GM19463 (cell line): Measurements from ENCODE around the gene LRRC74B.
"Not testable (repeated sequence)": the region's sequence is repeated elsewhere in the genome, so short reads cannot be mapped to it uniquely, and the experiment has no call there.

Experiments used
- ATAC-seq: cut with Tn5 transposase; IDR thresholded peaks from one replicate; pipeline ENCODE4 v1.9.1; 2021; ENCODE audit warnings: mild to moderate bottlenecking, moderate library complexity; ENCODE audit not compliant: unreplicated experiment

LRRC74B gene

GRCh38 chr22:21030621-21031544 is 14.9 kb upstream of the LRRC74B start:
- ATAC-seq = no peak

GRCh38 chr22:21031545-21032036 is 14.2 kb upstream of the LRRC74B start:
- no peak for ATAC-seq

- ATAC-seq = no peak
Measured at GRCh38 chr22:21032037-21032867, 13.5 kb upstream of the LRRC74B start, which contains the start of gene SLC7A4. TSS of gene SLC7A4 (minus strand) at chr22:21032561. CDS start at chr22:21031812, 749 bp downstream.

GRCh38 chr22:21032868-21033688 is 12.7 kb upstream of the LRRC74B start:
- no peak for ATAC-seq

- ATAC-seq = no peak
Measured at GRCh38 chr22:21033895-21034294, 11.9 kb upstream of the LRRC74B start.

- no peak for ATAC-seq
Measured at GRCh38 chr22:21034989-21035388, 10.8 kb upstream of the LRRC74B start.

GRCh38 chr22:21038405-21038804 is 7.3 kb upstream of the LRRC74B start:
- ATAC-seq = no peak

GRCh38 chr22:21039158-21039557 is 6.6 kb upstream of the LRRC74B start:
- ATAC-seq = not testable (repeated sequence)

GRCh38 chr22:21041937-21042336 is 3.8 kb upstream of the LRRC74B start:
- no peak for ATAC-seq

- ATAC-seq = no peak
Measured at GRCh38 chr22:21042978-21043859, 2.5 kb upstream of the LRRC74B start.

GRCh38 chr22:21043860-21044535 is 1.7 kb upstream of the LRRC74B start:
- no peak for ATAC-seq

- no peak for ATAC-seq
Measured at GRCh38 chr22:21044931-21045584, 688 bp upstream of the LRRC74B start.

GRCh38 chr22:21047035-21047661 is 1.4 kb downstream of the LRRC74B start:
- no peak for ATAC-seq

- ATAC-seq = no peak
Measured at GRCh38 chr22:21047730-21048129, 2.0 kb downstream of the LRRC74B start.

GRCh38 chr22:21048448-21048847 is 2.7 kb downstream of the LRRC74B start:
- not testable (repeated sequence) for ATAC-seq

GRCh38 chr22:21048965-21049364 is 3.2 kb downstream of the LRRC74B start:
- not testable (repeated sequence) for ATAC-seq

- no peak for ATAC-seq
Measured at GRCh38 chr22:21051145-21051830, 5.5 kb downstream of the LRRC74B start.
